ENCODE data around the gene EPB41L2.

GRCh38 chr6:130982135-130982534 is 80.9 kb downstream of the EPB41L2 start:
- TF ChIP-seq EP300 (IDR thresholded peaks at IDR 0.05) = no peak
- no peak for TF ChIP-seq POLR2AphosphoS5 (IDR thresholded peaks at IDR 0.05)
- no peak for TF ChIP-seq CTCF (IDR thresholded peaks at IDR 0.05)
- no peak for TF ChIP-seq POLR2A (IDR thresholded peaks at IDR 0.05)
